ENCODE data around the gene STAMBP.
"Not testable (repeated sequence)": the region's sequence is repeated elsewhere in the genome, so short reads cannot be mapped to it uniquely, and the experiment has no call there.

The STAMBP gene

GRCh38 chr2:73837847-73838585, 9.3 kb downstream of the STAMBP start:
- DNase-seq, result no peak

- no peak for DNase-seq
Observed at GRCh38 chr2:73838889-73839534, 10.3 kb downstream of the STAMBP start.

GRCh38 chr2:73839653-73840411, 11.1 kb downstream of the STAMBP start:
- DNase-seq, result no peak

- no peak for DNase-seq
Observed at GRCh38 chr2:73841912-73842738, 13.4 kb downstream of the STAMBP start.

- no peak for DNase-seq
Observed at GRCh38 chr2:73842739-73843019, 13.9 kb downstream of the STAMBP start.

GRCh38 chr2:73844087-73844486, 15.3 kb downstream of the STAMBP start:
- DNase-seq, result no peak

- no peak for DNase-seq
Observed at GRCh38 chr2:73850009-73850408, 21.2 kb downstream of the STAMBP start.

- DNase-seq, result no peak
Observed at GRCh38 chr2:73851274-73851673, 22.5 kb downstream of the STAMBP start.

- DNase-seq, result no peak
Observed at GRCh38 chr2:73852020-73852419, 23.3 kb downstream of the STAMBP start.

- DNase-seq, result no peak
Observed at GRCh38 chr2:73855526-73855925, 26.8 kb downstream of the STAMBP start.

GRCh38 chr2:73856214-73856613, 27.5 kb downstream of the STAMBP start:
- DNase-seq, result no peak

GRCh38 chr2:73859721-73860586, 31.2 kb downstream of the STAMBP start:
- no peak for DNase-seq

- no peak for DNase-seq
Observed at GRCh38 chr2:73862987-73863386, 34.2 kb downstream of the STAMBP start.

- DNase-seq, result no peak
Observed at GRCh38 chr2:73868204-73868978, 39.6 kb downstream of the STAMBP start.

GRCh38 chr2:73870084-73870483, 41.3 kb downstream of the STAMBP start:
- peak; percentile 85 for DNase-seq

- no peak for DNase-seq
Observed at GRCh38 chr2:73877071-73877802, 48.5 kb downstream of the STAMBP start.

GRCh38 chr2:73877984-73878383, 49.2 kb downstream of the STAMBP start:
- DNase-seq, result not testable (repeated sequence)

- DNase-seq, result no peak
Observed at GRCh38 chr2:73885406-73885805, 56.6 kb downstream of the STAMBP start.

- no peak for DNase-seq
Observed at GRCh38 chr2:73886357-73886756, 57.6 kb downstream of the STAMBP start.

- DNase-seq, result not testable (repeated sequence)
Observed at GRCh38 chr2:73887596-73888353, 59.0 kb downstream of the STAMBP start.

Measured in right forelimb (tissue), 1 donor.